ENCODE data around the gene HMCN1.

GRCh38 chr1:186112280-186112679, 378.1 kb downstream of the HMCN1 start:
- no peak for TF ChIP-seq CTCF (conservative IDR thresholded peaks at IDR 0.05; ENCODE audit: low read depth in 2 of 2)
- TF ChIP-seq, protein P1, sequence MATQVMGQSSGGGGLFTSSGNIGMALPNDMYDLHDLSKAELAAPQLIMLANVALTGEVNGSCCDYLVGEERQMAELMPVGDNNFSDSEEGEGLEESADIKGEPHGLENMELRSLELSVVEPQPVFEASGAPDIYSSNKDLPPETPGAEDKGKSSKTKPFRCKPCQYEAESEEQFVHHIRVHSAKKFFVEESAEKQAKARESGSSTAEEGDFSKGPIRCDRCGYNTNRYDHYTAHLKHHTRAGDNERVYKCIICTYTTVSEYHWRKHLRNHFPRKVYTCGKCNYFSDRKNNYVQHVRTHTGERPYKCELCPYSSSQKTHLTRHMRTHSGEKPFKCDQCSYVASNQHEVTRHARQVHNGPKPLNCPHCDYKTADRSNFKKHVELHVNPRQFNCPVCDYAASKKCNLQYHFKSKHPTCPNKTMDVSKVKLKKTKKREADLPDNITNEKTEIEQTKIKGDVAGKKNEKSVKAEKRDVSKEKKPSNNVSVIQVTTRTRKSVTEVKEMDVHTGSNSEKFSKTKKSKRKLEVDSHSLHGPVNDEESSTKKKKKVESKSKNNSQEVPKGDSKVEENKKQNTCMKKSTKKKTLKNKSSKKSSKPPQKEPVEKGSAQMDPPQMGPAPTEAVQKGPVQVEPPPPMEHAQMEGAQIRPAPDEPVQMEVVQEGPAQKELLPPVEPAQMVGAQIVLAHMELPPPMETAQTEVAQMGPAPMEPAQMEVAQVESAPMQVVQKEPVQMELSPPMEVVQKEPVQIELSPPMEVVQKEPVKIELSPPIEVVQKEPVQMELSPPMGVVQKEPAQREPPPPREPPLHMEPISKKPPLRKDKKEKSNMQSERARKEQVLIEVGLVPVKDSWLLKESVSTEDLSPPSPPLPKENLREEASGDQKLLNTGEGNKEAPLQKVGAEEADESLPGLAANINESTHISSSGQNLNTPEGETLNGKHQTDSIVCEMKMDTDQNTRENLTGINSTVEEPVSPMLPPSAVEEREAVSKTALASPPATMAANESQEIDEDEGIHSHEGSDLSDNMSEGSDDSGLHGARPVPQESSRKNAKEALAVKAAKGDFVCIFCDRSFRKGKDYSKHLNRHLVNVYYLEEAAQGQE (IDR thresholded peaks at IDR 0.05; ENCODE audit: unreplicated experiment): no peak
- TF ChIP-seq POLR2AphosphoS5 (IDR thresholded peaks at IDR 0.05; ENCODE audit: low read depth): no peak
- no peak for TF ChIP-seq NANOG (IDR thresholded peaks at IDR 0.05; ENCODE audit: borderline replicate concordance)
